H9 (cell line): ENCODE data around the gene LMBRD2. TPM values are rescaled to one million over a fixed set of nuclear protein-coding genes. Genes with fewer than 3 reads are reported as not detected.

Experiments used
- DNase-seq: peaks from one replicate; pipeline ENCODE4 v3.0.0-alpha.2; 2017
- H2AFZ ChIP-seq: one replicate; pipeline ENCODE4 v1.6.1; 2013; ENCODE audit warnings: mild to moderate bottlenecking, low read length, control low read depth, moderate library complexity
- H2AK5ac ChIP-seq: 2 replicates; pipeline ENCODE4 v1.6.1; 2013; ENCODE audit warnings: low read length, control low read depth, mixed read lengths; ENCODE audit not compliant: insufficient read length
- H2BK120ac ChIP-seq: one replicate; pipeline ENCODE4 v1.6.1; 2013; ENCODE audit warnings: low read depth, mild to moderate bottlenecking, low read length, control low read depth, inconsistent platforms; ENCODE audit not compliant: poor library complexity, severe bottlenecking
- H2BK12ac ChIP-seq: 2 replicates; pipeline ENCODE4 v1.6.1; 2013; ENCODE audit warnings: low read length, control low read depth, mixed read lengths, low read depth; ENCODE audit not compliant: insufficient read length
- H2BK15ac ChIP-seq: 2 replicates; pipeline ENCODE4 v1.6.1; 2013; ENCODE audit warnings: low read depth, low read length, control low read depth
- H2BK20ac ChIP-seq: one replicate; pipeline ENCODE4 v1.6.1; 2013; ENCODE audit warnings: low read depth, mild to moderate bottlenecking, low read length, control low read depth, inconsistent platforms; ENCODE audit not compliant: poor library complexity, severe bottlenecking
- H2BK5ac ChIP-seq: 2 replicates; pipeline ENCODE4 v1.6.1; 2013; ENCODE audit warnings: low read length, control low read depth, mixed read lengths; ENCODE audit not compliant: insufficient read length
- H3K14ac ChIP-seq: 2 replicates; pipeline ENCODE4 v1.6.1; 2013; ENCODE audit warnings: low read length, control low read depth; ENCODE audit not compliant: insufficient read depth
- H3K18ac ChIP-seq: 2 replicates; pipeline ENCODE4 v1.6.1; 2013; ENCODE audit warnings: low read depth, mild to moderate bottlenecking, mixed read lengths, low read length, control low read depth; ENCODE audit not compliant: insufficient read length
- H3K23ac ChIP-seq: 2 replicates; pipeline ENCODE4 v1.6.1; 2013; ENCODE audit warnings: low read length, control low read depth, mixed read lengths, low read depth; ENCODE audit not compliant: insufficient read length
- H3K23me2 ChIP-seq: 2 replicates; pipeline ENCODE4 v1.6.1; 2013; ENCODE audit warnings: low read depth, mild to moderate bottlenecking, mixed read lengths, low read length, control low read depth; ENCODE audit not compliant: insufficient read length, poor library complexity, severe bottlenecking
- H3K27ac ChIP-seq: 2 replicates; pipeline ENCODE4 v1.5.1; 2013; ENCODE audit warnings: low read length, control low read depth, mixed read lengths, low read depth; ENCODE audit not compliant: insufficient read length
- H3K27me3 ChIP-seq: 2 replicates; pipeline ENCODE4 v1.6.1; 2013; ENCODE audit warnings: low read length, control low read depth, inconsistent platforms; ENCODE audit not compliant: insufficient read depth
- H3K4ac ChIP-seq: 2 replicates; pipeline ENCODE4 v1.6.1; 2013; ENCODE audit warnings: low read depth, mild to moderate bottlenecking, control low read depth, inconsistent platforms, low read length, moderate library complexity
- H3K4me1 ChIP-seq: 2 replicates; pipeline ENCODE4 v1.6.1; 2013; ENCODE audit warnings: low read length, control low read depth, inconsistent platforms; ENCODE audit not compliant: insufficient read depth
- H3K4me2 ChIP-seq: 2 replicates; pipeline ENCODE4 v1.6.1; 2013; ENCODE audit warnings: low read length, control low read depth, mixed read lengths; ENCODE audit not compliant: insufficient read length, insufficient read depth
- H3K56ac ChIP-seq: 2 replicates; pipeline ENCODE4 v1.6.1; 2013; ENCODE audit warnings: low read depth, mild to moderate bottlenecking, mixed read lengths, low read length, control low read depth; ENCODE audit not compliant: insufficient read length
- H3K79me1 ChIP-seq: 2 replicates; pipeline ENCODE4 v1.6.1; 2013; ENCODE audit warnings: low read depth, mild to moderate bottlenecking, moderate library complexity, low read length, control low read depth, inconsistent platforms; ENCODE audit not compliant: insufficient read depth, poor library complexity, severe bottlenecking
- H3K79me2 ChIP-seq: 2 replicates; pipeline ENCODE4 v1.6.1; 2013; ENCODE audit warnings: low read length, control low read depth, inconsistent platforms; ENCODE audit not compliant: insufficient read depth
- H3K9ac ChIP-seq: 2 replicates; pipeline ENCODE4 v1.6.1; 2013; ENCODE audit warnings: low read length, control low read depth, mixed read lengths; ENCODE audit not compliant: insufficient read length; ENCODE audit errors: extremely low read depth
- H3K9me3 ChIP-seq: one replicate; pipeline ENCODE4 v1.6.1; 2013; ENCODE audit warnings: low read depth, low read length, inconsistent platforms; ENCODE audit not compliant: control insufficient read depth
- H3T11ph ChIP-seq: one replicate; pipeline ENCODE4 v1.6.1; 2013; ENCODE audit warnings: mild to moderate bottlenecking, low read length, control low read depth, inconsistent platforms
- H4K20me1 ChIP-seq: one replicate; pipeline ENCODE4 v1.6.1; 2013; ENCODE audit not compliant: control insufficient read depth, insufficient read length, insufficient read depth
- H4K5ac ChIP-seq: 2 replicates; pipeline ENCODE4 v1.6.1; 2013; ENCODE audit warnings: low read depth, mild to moderate bottlenecking, mixed read lengths, low read length, control low read depth; ENCODE audit not compliant: insufficient read length
- H4K8ac ChIP-seq: replicated peaks from 2 replicates; pipeline ENCODE4 v1.6.1; 2013; ENCODE audit warnings: low read length, control low read depth, mixed read lengths, low read depth; ENCODE audit not compliant: insufficient read length
- H4K91ac ChIP-seq: 2 replicates; pipeline ENCODE4 v1.6.1; 2013; ENCODE audit warnings: low read depth, mild to moderate bottlenecking, moderate library complexity, mixed read lengths, low read length, control low read depth; ENCODE audit not compliant: insufficient read length
- H3K27ac Mint-ChIP-seq, 3 experiments: 2 replicates in 2 of 3; 3 replicates in 1 of 3; pipeline ENCODE4 v1.8.0; 2020 to 2021; ENCODE audit warnings: mixed read lengths in 3 of 3, mild to moderate bottlenecking in 1 of 3, moderate library complexity in 1 of 3
- H3K27me3 Mint-ChIP-seq: 2 replicates; pipeline ENCODE4 v1.8.0; 2021; ENCODE audit warnings: low read depth, mild to moderate bottlenecking, moderate library complexity, mixed read lengths
- H3K36me3 Mint-ChIP-seq, 3 experiments: 2 replicates in 2 of 3; 3 replicates in 1 of 3; pipeline ENCODE4 v1.8.0; 2020 to 2021; ENCODE audit warnings: low read depth in 3 of 3, mixed read lengths in 3 of 3; ENCODE audit not compliant: insufficient read depth in 1 of 3
- H3K4me1 Mint-ChIP-seq, 2 experiments: 2 replicates each; pipeline ENCODE4 v1.8.0; 2020; ENCODE audit warnings: mixed read lengths in 2 of 2
- H3K4me3 Mint-ChIP-seq, 2 experiments: 2 replicates in 1 of 2; 3 replicates in 1 of 2; pipeline ENCODE4 v1.8.0; 2020 to 2021; ENCODE audit warnings: mild to moderate bottlenecking in 2 of 2, mixed read lengths in 2 of 2, moderate library complexity in 1 of 2
- H3K9me3 Mint-ChIP-seq, 2 experiments: 2 replicates in 1 of 2; 3 replicates in 1 of 2; pipeline ENCODE4 v1.8.0; 2020; ENCODE audit warnings: mild to moderate bottlenecking in 2 of 2, mixed read lengths in 2 of 2, moderate library complexity in 1 of 2
- CTCF ChIP-seq: fragments of 200-600 bp; sonication (generic); conservative IDR thresholded peaks from 3 replicates; pipeline ENCODE4 v1.8.0; 2021; ENCODE audit warnings: antibody characterized with exemption, mild to moderate bottlenecking
- WGBS: extraction: QIAGEN DNeasy Blood & Tissue Kit; methylation state at CpG from one replicate; pipeline ENCODE4 v1.1.7; 2013; ENCODE audit warnings: missing lambda C conversion rate, low lambda C conversion rate, mixed read lengths; ENCODE audit not compliant: insufficient read length; ENCODE audit errors: extremely low coverage; 5-methylcytosine and 5-hydroxymethylcytosine counted together
- total RNA-seq: library from RNA; stranded (reverse); gene quantifications from 2 replicates; pipeline ENCODE4 v1.2.1, GENCODE V29; 2021

The LMBRD2 gene
- total RNA-seq, 1 experiment from 2014 or later, result 5.3 TPM

GRCh38 chr5:36162810-36163486 is 11.3 kb upstream of the LMBRD2 start:
- Histone ChIP-seq H3K56ac (no peak overlapping the region), H3K27ac (no peak overlapping the region), H4K8ac (no peak overlapping the region), H3K9ac (no peak overlapping the region), H3K4me2 (no peak overlapping the region), H2BK12ac (no peak overlapping the region), H3K79me1 (peaks cover 10% of the 10 kb centered on the region), H3K9me3 (no peaks in the 10 kb centered on the region), H2BK120ac (no peak overlapping the region), H4K20me1 (no peaks in the 10 kb centered on the region), H3K27me3 (no peaks in the 10 kb centered on the region), H3K23me2 (no peaks in the 10 kb centered on the region), H2BK5ac (no peak overlapping the region), H2AFZ (no peak overlapping the region), H3K4ac (no peak overlapping the region), H4K91ac (no peak overlapping the region), H3K4me1 (no peaks in the 10 kb centered on the region), H3K23ac (no peak overlapping the region), H3T11ph (no peak overlapping the region), H3K79me2 (0 out of 2 replicates have a peak, but pooled peaks cover 2% of the 10 kb centered on the region), H3K14ac (no peak overlapping the region), H2AK5ac (no peak overlapping the region), H2BK20ac (no peak overlapping the region), H3K18ac (no peak overlapping the region), H4K5ac (no peak overlapping the region), H2BK15ac (no peak overlapping the region)
- TF ChIP-seq CTCF, result no peak
- no peak for DNase-seq
- H3K4me1 Mint-ChIP-seq, result peaks cover 0 to 4% of the 10 kb centered on the region in 2 experiments; a peak in 1 of 4 replicates
- H3K4me3 Mint-ChIP-seq, result no peak overlapping the region
- H3K9me3 Mint-ChIP-seq, result no peaks in the 10 kb centered on the region
- peak overlapping the region in 2 of 3 experiments; percentile 13 to 35; a peak in 2 of 7 replicates for H3K27ac Mint-ChIP-seq
- H3K36me3 Mint-ChIP-seq, result peaks cover 49 to 77% (median 76%) of the 10 kb centered on the region in 3 experiments; a peak in 6 of 7 replicates
- H3K27me3 Mint-ChIP-seq, result no peaks in the 10 kb centered on the region
- WGBS, result no CpG with 5 or more reads among the region's 9 CpGs
